Mononuclear cell (primary cell): Measurements from ENCODE around the gene CLCN3. TPM values are rescaled to one million over a fixed set of nuclear protein-coding genes. Genes with fewer than 3 reads are reported as not detected.
"Not testable (repeated sequence)": the region's sequence is repeated elsewhere in the genome, so short reads cannot be mapped to it uniquely, and the experiment has no call there.

Experiments used
- H3K27me3 ChIP-seq: 2 replicates; pipeline ENCODE4 v1.6.0; 2011; ENCODE audit warnings: low read length, control low read depth; ENCODE audit not compliant: insufficient read depth
- H3K4me1 ChIP-seq: 2 replicates; pipeline ENCODE4 v1.5.1; 2011; ENCODE audit warnings: mild to moderate bottlenecking, low read length, control low read depth; ENCODE audit not compliant: insufficient read depth
- H3K4me3 ChIP-seq: 2 replicates; pipeline ENCODE4 v1.5.1; 2011; ENCODE audit warnings: mild to moderate bottlenecking, low read length, moderate library complexity
- H3K9me3 ChIP-seq: 2 replicates; pipeline ENCODE4 v1.5.1; 2011; ENCODE audit warnings: low read depth, mild to moderate bottlenecking, control low read depth, low read length
- total RNA-seq: library from RNA; depleted of rRNA; stranded (reverse); fragments of >200 nt; gene quantifications from one replicate; pipeline ENCODE4 v1.2.3, GENCODE V29; 2012

CLCN3 gene
- total RNA-seq, 1 donor, result 12.8 TPM

DNA sequence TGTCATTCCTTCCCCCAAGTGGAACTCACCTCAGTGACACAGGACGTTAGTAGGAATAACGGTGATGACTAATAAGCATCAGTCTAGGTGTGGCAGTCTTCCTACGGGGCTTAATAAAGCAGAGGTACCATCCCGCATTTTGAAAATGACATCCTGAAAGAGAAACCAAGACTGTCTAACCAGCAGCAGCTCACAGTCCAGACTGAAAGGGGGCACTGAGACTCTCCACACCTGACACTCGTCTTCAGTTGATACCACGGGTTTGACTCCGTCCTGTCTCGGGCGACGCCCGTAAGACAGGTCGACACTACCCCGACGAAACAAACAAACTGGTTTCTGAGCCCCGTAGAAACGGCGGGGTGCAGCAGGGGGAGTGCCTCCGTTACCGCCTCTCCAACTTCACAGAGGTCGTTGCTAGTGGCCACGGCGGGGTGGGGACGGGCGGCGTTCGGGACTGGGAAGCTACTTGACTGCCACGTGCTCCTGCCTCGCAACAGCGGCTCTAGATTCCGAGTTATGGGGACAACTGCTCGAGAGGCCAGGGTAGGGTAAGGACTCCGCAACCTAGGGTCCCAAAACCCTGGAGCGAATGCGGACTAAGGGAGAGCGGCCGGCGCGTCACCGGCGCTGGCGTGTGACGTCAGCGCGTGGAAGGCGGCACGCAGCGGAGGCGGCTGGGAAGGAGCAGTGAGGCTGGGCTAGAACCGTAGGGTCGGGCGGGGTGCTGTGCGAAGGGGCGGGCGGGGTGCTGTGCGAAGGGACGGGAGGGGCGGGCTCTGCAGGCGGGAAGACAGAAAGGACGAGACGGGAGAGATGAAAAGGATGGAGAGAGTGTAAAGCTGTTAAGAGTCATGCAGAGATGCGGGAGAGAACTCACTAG, 8.1 kb upstream of the CLCN3 start, which contains the start of gene NEK1:
NEK1 (minus strand) TSS at position 593 of the 880 bp plus-strand sequence. CDS start 9,953 bp downstream, outside the sequence.
- Histone ChIP-seq H3K27me3 (no peaks in the 10 kb centered on the region), H3K4me1 (peaks cover 9% of the 10 kb centered on the region), H3K9me3 (no peaks in the 10 kb centered on the region), H3K4me3 (peak within 1 kb of the TSS; percentile 87)

DNA sequence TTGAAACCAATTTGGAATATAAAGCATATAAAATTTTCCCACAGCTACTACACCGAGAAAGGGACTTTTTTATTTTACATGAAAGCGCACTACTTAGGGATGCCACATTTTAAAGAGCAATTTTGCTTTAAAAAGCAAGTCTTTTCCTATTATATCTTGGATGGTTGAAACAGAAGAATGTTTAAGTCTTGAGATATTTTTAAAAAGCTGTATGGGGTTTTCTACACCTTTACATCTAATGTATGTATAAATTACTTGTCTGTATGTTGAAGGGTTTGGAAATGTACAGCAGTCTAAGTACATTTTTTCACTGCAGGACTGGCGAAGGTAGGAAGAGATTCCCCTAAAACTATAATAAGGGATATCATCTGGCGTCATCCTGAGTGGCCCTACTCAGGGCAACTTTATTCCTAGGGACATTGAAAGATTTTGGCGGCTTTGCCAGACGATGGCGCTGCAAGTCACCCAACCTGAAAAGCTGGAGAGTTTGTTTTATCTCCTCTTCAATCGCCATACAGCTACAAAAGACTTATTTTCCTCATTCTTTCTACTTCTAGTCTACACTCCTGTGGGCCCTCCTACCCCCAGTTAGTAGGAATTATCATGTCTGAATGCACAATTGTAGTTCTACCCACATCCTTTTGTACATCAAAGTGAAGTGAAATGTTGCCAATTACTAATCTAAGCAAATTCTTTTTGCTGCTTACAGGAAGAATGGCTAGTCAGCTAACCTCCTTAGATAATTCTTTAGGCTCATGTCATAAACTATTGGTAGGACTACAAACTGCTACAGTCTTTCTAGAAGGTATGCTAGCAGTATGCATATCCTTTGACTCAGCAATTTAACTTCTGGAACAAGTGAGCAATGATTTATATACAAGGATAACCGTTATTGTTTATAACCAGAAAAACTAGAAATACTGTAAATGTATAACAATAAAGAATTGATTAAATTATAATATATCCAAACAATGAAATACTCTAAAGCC, 7.2 kb upstream of the CLCN3 start:
- Histone ChIP-seq H3K4me3 (peak overlapping the region; percentile 87), H3K27me3 (no peaks in the 10 kb centered on the region)

DNA sequence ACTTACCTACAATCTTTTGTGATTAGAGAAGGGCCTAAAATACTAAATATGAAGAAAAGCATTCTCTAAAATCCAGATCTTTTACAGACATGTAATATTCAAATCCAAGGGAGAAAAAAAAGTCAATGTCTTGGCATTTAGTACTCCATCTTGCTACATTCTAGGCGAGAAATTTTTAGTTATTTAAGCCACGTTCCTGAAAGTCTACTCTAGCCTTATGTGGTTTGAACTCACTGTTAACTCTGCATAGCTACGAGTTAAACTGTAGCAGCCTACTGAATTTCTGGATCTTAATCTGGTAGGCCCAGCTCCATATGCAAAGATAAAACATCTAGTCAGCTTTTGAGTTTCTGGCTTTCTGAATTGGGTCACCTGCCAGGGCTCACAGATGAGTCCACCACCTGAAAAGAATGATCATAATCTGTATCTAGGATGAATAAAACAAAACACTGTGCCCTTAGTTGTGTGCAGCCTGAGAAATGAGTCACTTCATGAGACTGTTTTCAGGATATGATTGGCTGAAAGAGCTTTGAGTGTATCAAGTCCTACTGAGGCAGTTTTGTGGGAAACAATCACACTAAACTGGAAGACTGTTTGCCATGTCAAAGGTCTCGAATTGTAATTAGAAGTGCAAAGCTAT, 4.8 kb upstream of the CLCN3 start:
- Histone ChIP-seq H3K4me1 (peaks cover 22% of the 10 kb centered on the region), H3K27me3 (no peaks in the 10 kb centered on the region), H3K4me3 (no peak overlapping the region), H3K9me3 (no peaks in the 10 kb centered on the region)

More for the DNA sequence above, 7.2 kb upstream of the CLCN3 start:
- Histone ChIP-seq H3K9me3 (no peaks in the 10 kb centered on the region), H3K4me1 (peaks cover 9% of the 10 kb centered on the region)

DNA sequence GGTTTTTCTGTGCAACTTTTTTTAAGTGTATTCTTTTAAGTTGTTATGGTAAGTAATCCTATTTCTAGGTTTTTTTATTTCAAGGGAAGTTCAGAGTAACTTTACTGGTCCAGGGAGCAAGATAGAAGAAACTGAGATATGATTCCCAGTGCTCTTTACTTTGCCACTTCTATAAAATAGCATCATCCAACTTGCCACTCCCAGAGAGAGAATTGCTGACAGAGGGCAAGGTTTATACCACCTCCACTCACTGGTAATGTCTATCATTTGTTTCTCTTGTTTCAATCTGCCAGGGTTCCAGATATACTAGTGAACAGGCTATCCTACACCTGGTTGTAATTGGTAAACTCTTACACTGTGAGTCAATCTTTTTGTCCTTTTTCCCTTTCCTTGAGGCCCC, 3.5 kb upstream of the CLCN3 start:
- H3K27me3 ChIP-seq, result no peaks in the 10 kb centered on the region
- H3K4me1 ChIP-seq, result peaks cover 32% of the 10 kb centered on the region
- H3K9me3 ChIP-seq, result no peaks in the 10 kb centered on the region
- H3K4me3 ChIP-seq, result no peak overlapping the region

DNA sequence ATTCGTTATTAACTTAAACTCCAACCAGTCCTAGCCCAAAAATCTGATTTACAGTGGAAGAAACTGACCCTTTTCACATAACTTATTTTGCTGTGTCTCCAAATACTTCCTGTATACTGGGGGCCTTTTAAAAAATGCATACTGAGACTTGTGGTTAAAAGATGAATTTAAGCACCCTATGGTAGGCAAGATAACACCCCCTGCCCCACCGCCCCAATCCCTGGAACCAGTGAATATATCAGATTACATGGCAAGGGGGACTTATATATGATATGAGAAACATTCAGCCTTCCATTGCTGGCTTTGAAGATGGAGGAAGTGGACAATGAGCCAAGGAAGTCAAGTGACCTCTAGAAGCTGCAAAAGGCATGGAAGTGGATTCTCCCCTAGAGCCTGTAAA, 3.1 kb upstream of the CLCN3 start:
- H3K4me3 ChIP-seq, result no peak overlapping the region
- no peaks in the 10 kb centered on the region for H3K9me3 ChIP-seq

DNA sequence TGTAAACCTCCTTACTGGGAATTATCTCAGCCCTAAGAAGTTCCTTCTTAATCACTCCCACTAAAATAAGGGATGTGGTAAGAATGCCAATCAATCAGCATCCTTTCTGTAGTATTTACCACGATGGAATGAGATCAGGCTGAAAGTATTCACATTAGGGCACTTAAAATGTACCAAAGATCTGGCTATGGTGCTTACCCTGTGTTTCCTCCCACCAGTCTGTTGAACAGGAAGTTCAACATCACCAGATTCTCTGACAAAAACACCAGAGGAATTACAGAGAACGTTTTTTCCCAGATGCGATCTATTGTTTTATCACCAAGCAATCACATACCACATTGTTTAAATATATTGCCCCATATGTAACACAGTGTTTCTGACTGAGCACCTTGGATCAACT, 2.1 kb upstream of the CLCN3 start:
- H3K4me1 ChIP-seq, result peaks cover 35% of the 10 kb centered on the region
- no peak overlapping the region for H3K4me3 ChIP-seq
- H3K9me3 ChIP-seq, result no peaks in the 10 kb centered on the region
- no peaks in the 10 kb centered on the region for H3K27me3 ChIP-seq

More for the DNA sequence above, 3.1 kb upstream of the CLCN3 start:
- Histone ChIP-seq H3K27me3 (no peaks in the 10 kb centered on the region), H3K4me1 (peaks cover 35% of the 10 kb centered on the region)

DNA sequence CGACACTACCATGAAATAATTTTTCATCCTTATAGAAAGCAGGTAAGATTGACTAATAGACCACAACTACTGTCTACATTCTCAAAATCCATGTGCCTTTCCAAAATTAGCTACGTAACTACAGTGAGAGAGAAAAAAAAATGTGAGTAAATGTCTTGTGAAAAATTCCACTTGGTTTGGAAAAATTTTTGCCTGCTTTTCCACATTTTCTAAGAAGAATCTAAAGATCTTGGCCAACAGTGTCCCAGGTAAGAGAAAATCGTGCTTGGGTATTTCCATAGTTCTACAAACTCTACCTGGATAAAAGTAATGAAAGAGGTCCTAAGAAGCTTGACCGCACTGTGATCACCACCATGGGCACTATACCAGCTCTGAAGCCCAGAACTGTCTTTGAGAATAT, 1.4 kb upstream of the CLCN3 start:
- Histone ChIP-seq H3K4me3 (no peak overlapping the region), H3K27me3 (no peaks in the 10 kb centered on the region), H3K4me1 (peaks cover 33% of the 10 kb centered on the region), H3K9me3 (no peaks in the 10 kb centered on the region)

DNA sequence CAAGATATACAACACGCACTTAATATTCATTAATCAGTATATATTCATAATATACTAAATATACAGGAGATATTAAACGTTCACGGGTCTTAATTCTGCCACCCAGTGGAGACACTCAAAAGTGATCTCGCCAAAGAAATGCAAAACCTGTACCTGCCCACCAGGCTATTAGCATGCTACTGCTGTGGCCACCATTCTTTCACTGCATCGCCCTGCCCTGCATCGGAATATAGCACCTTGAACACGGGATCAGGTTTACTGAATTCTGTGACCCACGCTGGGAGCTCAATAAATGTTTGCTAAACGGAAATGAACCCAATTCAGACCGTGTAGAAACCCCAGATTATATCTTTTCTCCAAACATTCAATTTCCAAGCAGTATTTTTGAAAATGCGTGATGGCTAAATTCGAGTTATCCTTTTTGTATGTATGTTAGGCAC, 840 bp upstream of the CLCN3 start:
- Histone ChIP-seq H3K9me3 (no peaks in the 10 kb centered on the region), H3K4me3 (peak overlapping the region; percentile 84), H3K27me3 (no peaks in the 10 kb centered on the region), H3K4me1 (peaks cover 33% of the 10 kb centered on the region)

DNA sequence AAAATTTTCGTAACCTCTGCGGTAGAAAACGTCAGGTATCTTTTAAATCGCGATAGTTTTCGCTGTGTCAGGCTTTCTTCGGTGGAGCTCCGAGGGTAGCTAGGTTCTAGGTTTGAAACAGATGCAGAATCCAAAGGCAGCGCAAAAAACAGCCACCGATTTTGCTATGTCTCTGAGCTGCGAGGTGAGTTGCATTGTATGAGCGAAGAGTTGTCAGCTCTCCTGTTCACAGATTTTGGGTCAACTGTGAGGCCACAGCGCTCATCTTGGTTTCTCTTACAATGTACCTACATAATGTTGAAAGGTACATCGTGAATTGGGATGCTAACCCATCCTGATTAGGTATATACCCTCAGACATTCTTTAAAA, 486 bp downstream of the CLCN3 start:
- Histone ChIP-seq H3K9me3 (no peaks in the 10 kb centered on the region), H3K4me1 (peaks cover 39% of the 10 kb centered on the region), H3K4me3 (peak overlapping the region; percentile 84), H3K27me3 (no peaks in the 10 kb centered on the region)

DNA sequence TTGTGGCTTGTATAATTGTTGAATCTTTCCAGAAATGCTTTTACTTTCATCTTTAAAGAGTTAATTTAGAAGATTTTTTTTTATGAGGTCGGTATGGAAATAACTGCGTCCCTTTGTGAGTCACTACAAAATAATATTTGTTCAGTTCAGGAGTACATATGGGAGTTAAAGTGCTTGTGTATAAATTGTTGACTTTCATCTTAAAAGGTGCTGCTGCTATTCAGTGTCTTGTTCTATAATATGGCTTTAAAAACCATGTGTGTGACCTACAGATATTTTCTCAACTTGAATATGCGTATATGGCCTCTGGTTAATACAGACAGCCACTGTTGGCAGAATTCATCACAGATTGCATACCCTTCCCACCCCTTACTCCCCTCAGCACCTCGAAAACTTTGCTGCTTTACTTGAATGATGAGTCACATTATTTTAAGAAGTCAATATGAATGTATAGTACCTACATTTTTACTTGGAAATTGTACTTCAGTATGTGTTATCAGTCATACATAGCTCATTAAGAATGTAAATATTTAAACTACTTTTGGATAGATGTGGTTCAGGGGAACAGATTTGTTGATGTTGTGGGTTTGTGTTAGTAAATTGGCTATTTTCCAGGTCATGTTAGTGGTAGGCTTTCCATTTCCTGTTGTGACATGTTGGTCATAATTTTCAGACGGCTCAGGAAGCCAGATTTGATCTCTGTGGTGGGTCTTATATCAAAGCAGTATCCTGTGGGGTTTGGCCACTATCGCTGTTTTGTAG, 1.5 kb downstream of the CLCN3 start:
- no peaks in the 10 kb centered on the region for H3K27me3 ChIP-seq
- peaks cover 39% of the 10 kb centered on the region for H3K4me1 ChIP-seq
- no peaks in the 10 kb centered on the region for H3K9me3 ChIP-seq
- no peak overlapping the region for H3K4me3 ChIP-seq

DNA sequence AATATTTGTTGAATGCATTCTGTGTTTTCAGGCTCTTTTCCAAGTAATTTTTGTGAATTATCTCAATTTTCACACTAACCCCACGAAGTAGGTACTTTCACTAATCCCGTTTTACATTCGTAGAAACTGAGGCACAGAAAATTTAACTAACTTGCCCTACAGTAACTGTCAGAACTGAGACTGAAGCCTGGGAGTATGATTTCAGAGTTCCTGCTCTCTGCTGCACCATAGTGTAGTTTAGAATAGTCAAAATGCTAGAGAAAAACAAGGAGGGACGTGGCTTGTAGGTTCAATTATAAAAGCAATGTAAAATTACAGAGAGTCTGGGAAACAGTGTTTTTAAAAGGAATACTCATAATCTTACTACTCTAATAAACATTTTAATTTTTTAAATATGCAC, 2.2 kb downstream of the CLCN3 start:
- H3K9me3 ChIP-seq, result no peaks in the 10 kb centered on the region
- peaks cover 39% of the 10 kb centered on the region for H3K4me1 ChIP-seq
- H3K27me3 ChIP-seq, result no peaks in the 10 kb centered on the region
- H3K4me3 ChIP-seq, result no peak overlapping the region

DNA sequence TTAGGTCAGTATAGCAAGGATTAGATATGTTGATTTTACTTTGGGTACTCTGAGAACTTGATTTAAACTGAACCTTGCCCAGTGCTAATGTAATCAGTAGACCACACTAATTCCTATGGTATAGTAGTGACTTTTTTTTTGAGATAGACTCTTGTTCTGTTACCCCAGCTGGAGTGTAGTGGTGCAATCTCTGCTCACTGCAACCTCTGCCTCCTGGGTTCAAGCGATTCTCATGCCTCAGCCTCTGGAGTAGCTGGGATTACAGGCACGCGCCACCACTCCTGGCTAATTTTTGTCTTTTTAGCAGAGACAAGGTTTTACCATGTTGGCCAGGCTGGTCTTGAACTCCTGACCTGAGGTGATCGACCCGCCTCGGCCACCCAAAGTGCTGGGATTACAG, 3.6 kb downstream of the CLCN3 start:
- not testable (repeated sequence) for H3K27me3 ChIP-seq, H3K9me3 ChIP-seq, H3K4me3 ChIP-seq
- H3K4me1 ChIP-seq, result peaks cover 33% of the 10 kb centered on the region

DNA sequence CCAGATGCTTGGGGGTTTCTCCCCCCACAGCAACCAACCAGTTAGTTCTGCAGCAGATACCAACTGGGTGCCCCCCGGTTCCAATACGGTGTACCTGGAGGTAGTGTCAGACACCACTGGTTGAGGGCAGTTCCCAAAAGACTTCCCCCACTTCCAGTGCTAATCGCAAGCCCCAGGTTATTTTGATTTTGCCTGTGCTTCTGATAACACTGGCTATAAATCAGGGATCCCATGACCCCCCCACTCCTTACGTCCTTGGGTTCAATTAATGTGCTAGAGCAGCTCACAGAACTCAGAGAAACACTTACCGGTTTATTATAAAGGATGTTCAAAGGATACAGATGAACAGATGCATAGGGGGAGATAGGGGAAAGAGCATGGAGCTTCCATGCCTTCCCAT, 5.5 kb downstream of the CLCN3 start:
- Histone ChIP-seq H3K4me3 (no peak overlapping the region), H3K9me3 (no peaks in the 10 kb centered on the region), H3K4me1 (peaks cover 24% of the 10 kb centered on the region), H3K27me3 (no peaks in the 10 kb centered on the region)
